HCT116 (cell line): ENCODE measurements around the gene ETS1.

Source experiments
- ELF1 ChIP-seq: IDR thresholded peaks from 2 replicates; pipeline ENCODE4 v1.6.1; 2012; ENCODE audit warnings: low read depth, borderline replicate concordance
- POLR2AphosphoS5 ChIP-seq: IDR thresholded peaks from 2 replicates; pipeline ENCODE4 v1.6.1; 2011; ENCODE audit warnings: mild to moderate bottlenecking, low read depth, low read length, moderate library complexity
- RAD21 ChIP-seq: IDR thresholded peaks from 2 replicates; pipeline ENCODE4 v1.6.1; 2012; ENCODE audit warnings: low read depth, mild to moderate bottlenecking
- YY1 ChIP-seq: IDR thresholded peaks from 2 replicates; pipeline ENCODE4 v1.6.1; 2011; ENCODE audit warnings: low read length, low read depth, moderate library complexity, mild to moderate bottlenecking; ENCODE audit not compliant: insufficient replicate concordance; ENCODE audit errors: extremely low read depth
- ZNF274 ChIP-seq: fragments of 200-500 bp; sonication (Bioruptor generic); IDR thresholded peaks from 2 replicates; pipeline ENCODE4 v1.6.1; 2014; ENCODE audit warnings: mild to moderate bottlenecking, low read depth, low read length, inconsistent platforms
- TF ChIP-seq, protein P1 (sequence below): IDR thresholded peaks from 2 replicates; pipeline ENCODE4 v1.6.1; 2011; ENCODE audit warnings: mild to moderate bottlenecking, low read length, moderate library complexity; ENCODE audit not compliant: insufficient replicate concordance; ENCODE audit errors: extremely low read depth
- TF ChIP-seq, protein P2 (sequence below): IDR thresholded peaks from 2 replicates; pipeline ENCODE4 v1.6.1; 2012
- TF ChIP-seq, protein P3 (sequence below), 3 experiments: fragments of 200-600 bp in 1 of 3; sonication (generic) in 1 of 3; IDR thresholded peaks in 2 of 3; conservative IDR thresholded peaks in 1 of 3; 2 replicates each; pipeline ENCODE4 v1.5.1; 2012 to 2017; ENCODE audit warnings: low read depth in 2 of 3, low read length in 2 of 3, antibody characterized with exemption in 1 of 3, borderline replicate concordance in 1 of 3, control low read depth in 1 of 3, mild to moderate bottlenecking in 1 of 3, mixed read lengths in 1 of 3, mixed run types in 1 of 3, moderate library complexity in 1 of 3; ENCODE audit not compliant: insufficient read depth in 1 of 3
- TF ChIP-seq, protein P4 (sequence below): IDR thresholded peaks from 2 replicates; pipeline ENCODE4 v1.6.1; 2012; ENCODE audit warnings: low read depth

- TF ChIP-seq, protein P1, sequence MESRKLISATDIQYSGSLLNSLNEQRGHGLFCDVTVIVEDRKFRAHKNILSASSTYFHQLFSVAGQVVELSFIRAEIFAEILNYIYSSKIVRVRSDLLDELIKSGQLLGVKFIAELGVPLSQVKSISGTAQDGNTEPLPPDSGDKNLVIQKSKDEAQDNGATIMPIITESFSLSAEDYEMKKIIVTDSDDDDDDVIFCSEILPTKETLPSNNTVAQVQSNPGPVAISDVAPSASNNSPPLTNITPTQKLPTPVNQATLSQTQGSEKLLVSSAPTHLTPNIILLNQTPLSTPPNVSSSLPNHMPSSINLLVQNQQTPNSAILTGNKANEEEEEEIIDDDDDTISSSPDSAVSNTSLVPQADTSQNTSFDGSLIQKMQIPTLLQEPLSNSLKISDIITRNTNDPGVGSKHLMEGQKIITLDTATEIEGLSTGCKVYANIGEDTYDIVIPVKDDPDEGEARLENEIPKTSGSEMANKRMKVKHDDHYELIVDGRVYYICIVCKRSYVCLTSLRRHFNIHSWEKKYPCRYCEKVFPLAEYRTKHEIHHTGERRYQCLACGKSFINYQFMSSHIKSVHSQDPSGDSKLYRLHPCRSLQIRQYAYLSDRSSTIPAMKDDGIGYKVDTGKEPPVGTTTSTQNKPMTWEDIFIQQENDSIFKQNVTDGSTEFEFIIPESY, result no peak
- TF ChIP-seq YY1, result no peak
- no peak for TF ChIP-seq RAD21
- no peak for TF ChIP-seq POLR2AphosphoS5
- TF ChIP-seq, protein P2, sequence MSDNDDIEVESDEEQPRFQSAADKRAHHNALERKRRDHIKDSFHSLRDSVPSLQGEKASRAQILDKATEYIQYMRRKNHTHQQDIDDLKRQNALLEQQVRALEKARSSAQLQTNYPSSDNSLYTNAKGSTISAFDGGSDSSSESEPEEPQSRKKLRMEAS, result no peak
- no peak for TF ChIP-seq ELF1
- TF ChIP-seq, protein P3, sequence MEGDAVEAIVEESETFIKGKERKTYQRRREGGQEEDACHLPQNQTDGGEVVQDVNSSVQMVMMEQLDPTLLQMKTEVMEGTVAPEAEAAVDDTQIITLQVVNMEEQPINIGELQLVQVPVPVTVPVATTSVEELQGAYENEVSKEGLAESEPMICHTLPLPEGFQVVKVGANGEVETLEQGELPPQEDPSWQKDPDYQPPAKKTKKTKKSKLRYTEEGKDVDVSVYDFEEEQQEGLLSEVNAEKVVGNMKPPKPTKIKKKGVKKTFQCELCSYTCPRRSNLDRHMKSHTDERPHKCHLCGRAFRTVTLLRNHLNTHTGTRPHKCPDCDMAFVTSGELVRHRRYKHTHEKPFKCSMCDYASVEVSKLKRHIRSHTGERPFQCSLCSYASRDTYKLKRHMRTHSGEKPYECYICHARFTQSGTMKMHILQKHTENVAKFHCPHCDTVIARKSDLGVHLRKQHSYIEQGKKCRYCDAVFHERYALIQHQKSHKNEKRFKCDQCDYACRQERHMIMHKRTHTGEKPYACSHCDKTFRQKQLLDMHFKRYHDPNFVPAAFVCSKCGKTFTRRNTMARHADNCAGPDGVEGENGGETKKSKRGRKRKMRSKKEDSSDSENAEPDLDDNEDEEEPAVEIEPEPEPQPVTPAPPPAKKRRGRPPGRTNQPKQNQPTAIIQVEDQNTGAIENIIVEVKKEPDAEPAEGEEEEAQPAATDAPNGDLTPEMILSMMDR (IDR thresholded peaks at IDR 0.05 in 2 of 3, conservative IDR thresholded peaks at IDR 0.05 in 1 of 3; ENCODE audit: borderline replicate concordance in 1 of 3, insufficient read depth in 1 of 3, low read depth in 2 of 3, low read length in 2 of 3), result no peak
- no peak for TF ChIP-seq ZNF274
- TF ChIP-seq, protein P4, sequence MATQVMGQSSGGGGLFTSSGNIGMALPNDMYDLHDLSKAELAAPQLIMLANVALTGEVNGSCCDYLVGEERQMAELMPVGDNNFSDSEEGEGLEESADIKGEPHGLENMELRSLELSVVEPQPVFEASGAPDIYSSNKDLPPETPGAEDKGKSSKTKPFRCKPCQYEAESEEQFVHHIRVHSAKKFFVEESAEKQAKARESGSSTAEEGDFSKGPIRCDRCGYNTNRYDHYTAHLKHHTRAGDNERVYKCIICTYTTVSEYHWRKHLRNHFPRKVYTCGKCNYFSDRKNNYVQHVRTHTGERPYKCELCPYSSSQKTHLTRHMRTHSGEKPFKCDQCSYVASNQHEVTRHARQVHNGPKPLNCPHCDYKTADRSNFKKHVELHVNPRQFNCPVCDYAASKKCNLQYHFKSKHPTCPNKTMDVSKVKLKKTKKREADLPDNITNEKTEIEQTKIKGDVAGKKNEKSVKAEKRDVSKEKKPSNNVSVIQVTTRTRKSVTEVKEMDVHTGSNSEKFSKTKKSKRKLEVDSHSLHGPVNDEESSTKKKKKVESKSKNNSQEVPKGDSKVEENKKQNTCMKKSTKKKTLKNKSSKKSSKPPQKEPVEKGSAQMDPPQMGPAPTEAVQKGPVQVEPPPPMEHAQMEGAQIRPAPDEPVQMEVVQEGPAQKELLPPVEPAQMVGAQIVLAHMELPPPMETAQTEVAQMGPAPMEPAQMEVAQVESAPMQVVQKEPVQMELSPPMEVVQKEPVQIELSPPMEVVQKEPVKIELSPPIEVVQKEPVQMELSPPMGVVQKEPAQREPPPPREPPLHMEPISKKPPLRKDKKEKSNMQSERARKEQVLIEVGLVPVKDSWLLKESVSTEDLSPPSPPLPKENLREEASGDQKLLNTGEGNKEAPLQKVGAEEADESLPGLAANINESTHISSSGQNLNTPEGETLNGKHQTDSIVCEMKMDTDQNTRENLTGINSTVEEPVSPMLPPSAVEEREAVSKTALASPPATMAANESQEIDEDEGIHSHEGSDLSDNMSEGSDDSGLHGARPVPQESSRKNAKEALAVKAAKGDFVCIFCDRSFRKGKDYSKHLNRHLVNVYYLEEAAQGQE, result no peak
Measured at GRCh38 chr11:128579798-128580504, 7.4 kb downstream of the ETS1 start.
